GM12872 (cell line): ENCODE results near the gene SLC17A9.

ENCODE experiments used
- TF ChIP-seq, protein P1 (sequence below): IDR thresholded peaks from 3 replicates; pipeline ENCODE4 v1.5.1; 2011; ENCODE audit warnings: low read depth, mild to moderate bottlenecking, low read length, moderate library complexity; ENCODE audit not compliant: insufficient read depth

SLC17A9 gene

DNA sequence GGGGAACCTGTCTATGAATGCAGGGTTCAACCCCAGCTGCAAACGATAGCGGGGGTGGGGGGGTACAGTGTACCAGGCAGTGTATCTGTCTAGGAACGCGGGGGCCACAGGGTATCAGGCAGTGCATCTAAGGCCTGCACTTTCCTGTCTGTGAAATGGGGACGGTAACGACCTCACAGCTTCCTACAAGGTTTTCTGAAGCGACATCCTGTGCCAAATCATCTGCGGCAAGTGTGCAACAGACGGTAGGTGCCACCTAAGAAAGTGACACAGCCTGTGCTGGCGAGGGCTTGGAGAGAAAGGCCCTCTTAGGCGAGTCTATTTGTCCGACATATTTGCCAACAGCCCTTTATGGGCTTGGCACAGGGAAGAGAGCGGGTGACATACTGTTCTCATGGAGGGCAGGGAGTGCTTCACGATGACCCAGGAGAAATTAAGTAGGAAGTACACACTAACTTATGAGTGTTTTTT lies 30.0 kb upstream of the SLC17A9 start:
- TF ChIP-seq, protein P1, sequence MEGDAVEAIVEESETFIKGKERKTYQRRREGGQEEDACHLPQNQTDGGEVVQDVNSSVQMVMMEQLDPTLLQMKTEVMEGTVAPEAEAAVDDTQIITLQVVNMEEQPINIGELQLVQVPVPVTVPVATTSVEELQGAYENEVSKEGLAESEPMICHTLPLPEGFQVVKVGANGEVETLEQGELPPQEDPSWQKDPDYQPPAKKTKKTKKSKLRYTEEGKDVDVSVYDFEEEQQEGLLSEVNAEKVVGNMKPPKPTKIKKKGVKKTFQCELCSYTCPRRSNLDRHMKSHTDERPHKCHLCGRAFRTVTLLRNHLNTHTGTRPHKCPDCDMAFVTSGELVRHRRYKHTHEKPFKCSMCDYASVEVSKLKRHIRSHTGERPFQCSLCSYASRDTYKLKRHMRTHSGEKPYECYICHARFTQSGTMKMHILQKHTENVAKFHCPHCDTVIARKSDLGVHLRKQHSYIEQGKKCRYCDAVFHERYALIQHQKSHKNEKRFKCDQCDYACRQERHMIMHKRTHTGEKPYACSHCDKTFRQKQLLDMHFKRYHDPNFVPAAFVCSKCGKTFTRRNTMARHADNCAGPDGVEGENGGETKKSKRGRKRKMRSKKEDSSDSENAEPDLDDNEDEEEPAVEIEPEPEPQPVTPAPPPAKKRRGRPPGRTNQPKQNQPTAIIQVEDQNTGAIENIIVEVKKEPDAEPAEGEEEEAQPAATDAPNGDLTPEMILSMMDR = no peak

DNA sequence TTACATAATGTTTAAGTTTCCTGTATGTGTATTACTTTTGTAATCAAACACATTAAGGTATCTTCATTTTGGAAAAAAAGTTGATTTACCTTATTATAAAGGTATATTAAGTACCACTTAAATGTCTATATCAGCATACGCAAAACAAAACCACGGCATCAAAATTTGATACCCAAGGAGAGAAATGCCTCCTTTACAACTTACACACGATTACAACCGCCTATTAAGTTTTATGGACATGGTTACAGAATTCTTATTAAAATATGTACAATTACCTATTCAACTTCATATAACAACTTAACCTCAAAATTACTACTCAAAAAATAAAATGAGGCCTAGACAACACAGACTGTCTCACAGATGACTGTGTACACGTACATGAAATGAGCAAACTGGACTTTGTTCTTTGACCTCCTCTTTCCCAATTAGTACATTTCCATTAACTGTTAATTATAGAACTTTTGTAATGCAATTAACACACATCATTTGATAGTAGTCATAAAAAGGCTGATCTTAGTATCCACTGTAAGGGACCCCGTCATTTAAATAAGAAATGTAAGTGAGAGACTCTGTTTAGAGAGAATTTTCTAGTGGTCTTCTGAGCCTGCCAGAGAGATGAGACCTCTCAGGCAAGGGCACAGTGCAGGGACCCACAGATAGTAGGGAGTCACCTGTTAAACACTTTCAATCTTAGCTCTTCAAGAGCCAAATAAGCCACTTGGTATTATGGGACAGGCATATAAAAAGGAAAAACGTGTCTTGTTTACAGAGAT lies 28.7 kb upstream of the SLC17A9 start:
- TF ChIP-seq, protein P1 = no peak

DNA sequence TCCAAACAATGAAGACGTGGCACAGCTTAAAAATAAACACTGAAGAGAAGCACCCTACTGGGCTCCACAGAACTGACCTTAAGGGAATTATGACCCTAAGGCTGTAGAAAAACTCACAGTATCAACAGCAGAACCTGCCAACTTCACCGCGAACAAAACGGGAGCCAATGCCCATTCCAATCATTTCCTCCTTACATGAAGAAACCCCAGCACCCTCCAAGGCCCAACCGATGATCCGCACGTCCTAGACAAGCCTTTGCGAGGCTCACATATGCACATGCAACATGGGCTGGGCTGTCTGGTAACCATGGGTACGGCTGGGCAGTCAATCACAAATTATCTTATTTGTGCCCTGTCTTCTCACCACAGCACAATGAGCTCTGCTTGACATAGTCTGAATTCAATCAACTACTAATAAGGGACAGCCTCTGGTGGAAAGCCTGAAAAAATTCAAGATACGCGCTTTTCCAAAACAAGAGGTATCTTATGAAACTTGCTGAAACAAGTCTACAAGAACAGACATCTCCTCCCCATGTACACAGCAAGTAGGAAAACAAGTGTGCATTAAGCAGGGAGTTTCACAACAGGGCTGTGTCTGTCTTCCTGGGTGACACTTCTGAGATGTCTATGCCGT lies 27.9 kb upstream of the SLC17A9 start:
- TF ChIP-seq, protein P1 = no peak

DNA sequence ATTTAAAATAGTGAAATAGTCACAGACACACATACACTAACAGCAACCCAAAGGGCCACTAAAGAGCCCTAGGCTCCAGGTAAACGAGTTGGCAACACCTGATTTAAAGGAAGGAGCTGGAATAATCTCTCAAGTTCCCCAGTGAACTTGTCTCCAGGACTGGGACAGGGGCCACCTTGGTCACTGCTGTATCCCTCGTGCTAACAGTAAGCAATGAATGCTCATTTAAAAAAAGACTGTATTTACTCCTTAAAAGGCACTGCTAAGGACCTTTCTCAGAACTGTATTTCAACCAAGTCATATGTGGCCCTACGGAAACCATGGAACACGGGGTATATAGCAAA lies 27.5 kb upstream of the SLC17A9 start:
- TF ChIP-seq, protein P1 = no peak

DNA sequence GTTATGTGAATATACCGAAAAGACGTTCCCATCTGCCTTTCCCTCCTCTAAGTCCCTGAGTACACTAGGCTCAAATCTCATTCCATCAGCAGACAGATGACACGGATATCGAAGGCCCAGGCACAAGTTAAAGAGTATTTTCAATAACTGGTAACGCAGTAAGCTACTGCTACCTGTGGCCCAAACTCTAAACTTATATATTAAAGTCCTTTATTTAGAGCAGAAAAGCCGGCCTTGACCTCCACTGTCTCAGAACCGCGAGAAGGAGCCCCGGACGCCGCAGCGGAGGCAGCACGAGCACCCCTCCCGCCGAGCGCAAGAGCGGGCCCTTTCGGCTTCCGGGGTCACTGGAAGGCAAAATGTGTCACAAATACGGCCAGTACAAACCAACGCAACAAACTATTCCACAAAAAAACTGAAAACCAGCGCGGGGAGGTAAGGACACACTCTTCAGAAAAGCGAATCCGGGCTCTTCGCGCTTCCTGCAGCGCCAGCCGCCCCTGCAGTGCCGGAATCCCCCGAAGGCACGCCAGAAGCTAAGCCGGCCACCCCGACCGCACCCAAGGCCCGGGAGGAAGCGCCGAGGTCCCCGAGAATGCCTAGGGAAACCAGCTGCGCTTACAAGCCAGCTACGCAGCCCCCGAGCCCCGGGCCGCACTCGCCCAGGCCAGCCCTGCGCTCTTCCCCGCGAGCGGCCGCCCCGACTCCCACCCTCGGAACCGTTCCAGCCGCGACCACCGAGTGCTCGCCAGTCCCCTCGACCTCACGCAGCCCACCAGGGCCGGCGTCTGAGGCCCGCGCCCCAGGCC lies 26.9 kb upstream of the SLC17A9 start:
- TF ChIP-seq, protein P1 = no peak

DNA sequence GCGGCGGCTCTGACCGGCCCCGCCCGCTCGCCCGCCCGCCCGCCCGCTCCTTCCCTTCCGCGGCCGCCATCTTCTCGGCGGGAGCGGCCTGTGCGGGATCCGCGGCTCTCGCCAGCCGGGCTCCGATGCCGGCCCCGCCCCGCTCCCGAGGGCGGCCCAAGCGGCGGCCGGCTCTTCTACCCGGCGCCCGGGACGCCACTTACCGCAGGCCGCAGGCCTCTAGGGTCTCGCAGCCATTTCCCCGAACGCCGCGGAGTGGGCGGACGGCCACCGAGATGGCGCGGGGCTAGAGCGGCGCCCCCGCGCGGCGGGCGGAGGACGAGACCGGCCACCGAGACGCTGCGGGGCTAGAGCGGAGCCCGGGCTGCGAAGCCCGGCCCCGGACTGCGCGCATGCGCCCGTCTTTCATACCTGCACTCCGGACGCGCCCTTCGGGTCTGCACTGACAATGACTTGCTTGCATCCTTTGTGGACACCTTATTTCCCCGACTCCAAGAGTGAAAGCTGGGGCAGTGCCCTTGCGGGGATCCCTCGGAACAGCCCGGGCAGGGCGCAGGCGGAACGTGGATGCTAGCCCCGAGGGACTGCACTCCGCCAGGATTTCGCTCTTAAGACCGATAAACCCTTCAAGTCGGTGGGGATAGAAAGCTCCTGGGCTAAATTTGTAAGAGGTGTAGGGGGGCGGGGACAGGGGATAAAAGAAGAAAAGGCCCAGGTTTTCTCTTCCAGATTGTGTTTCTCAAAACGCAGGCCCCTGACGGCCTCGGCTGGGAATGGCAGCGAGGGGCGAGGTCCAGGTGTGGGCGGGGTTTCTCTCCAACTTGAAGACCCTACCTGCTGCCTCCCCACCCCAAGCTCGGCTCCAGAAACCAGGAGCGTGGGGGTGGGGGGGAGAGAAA lies 26.0 kb upstream of the SLC17A9 start, which contains the start of gene DIDO1:
Gene DIDO1, minus strand, starts transcription at position 277 of the 899 bp plus-strand sequence.
- TF ChIP-seq, protein P1 = peak; percentile 56; the same call in 2 of the 3 replicates
